GM10266 (cell line): ENCODE results near the gene RERE.
A peak's percentile ranks its signal among the peaks of the same experiment; 100 is the strongest.

Source experiments
- DNase-seq: peaks from one replicate; pipeline ENCODE4 v3.0.0; 2012; ENCODE audit errors: extremely low spot score
- TF ChIP-seq, protein P1 (sequence below): IDR thresholded peaks from 2 replicates; pipeline ENCODE4 v1.5.1; 2012; ENCODE audit warnings: mild to moderate bottlenecking, low read depth; ENCODE audit not compliant: control insufficient read depth, insufficient read depth; ENCODE audit errors: missing control alignments

The RERE gene

DNA sequence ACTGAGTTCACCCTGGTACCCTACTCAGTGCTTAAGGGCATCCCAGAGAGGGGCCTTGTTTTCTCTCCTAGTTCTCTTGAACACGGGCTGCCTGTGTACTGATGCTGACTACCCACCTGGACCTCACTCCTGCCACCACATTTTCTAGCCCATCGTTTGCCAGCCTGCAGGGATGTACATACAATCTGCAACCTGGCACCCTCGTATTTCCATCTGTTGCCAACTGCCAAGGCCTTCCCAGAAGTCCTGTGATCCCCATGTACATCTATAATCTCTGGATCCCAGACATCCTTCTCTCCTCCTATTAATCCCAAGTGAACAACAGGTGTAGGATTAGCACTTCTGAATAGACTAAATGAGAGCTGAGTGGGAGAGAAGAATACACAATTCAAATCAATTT is 287.5 kb downstream of the RERE start:
- TF ChIP-seq, protein P1, sequence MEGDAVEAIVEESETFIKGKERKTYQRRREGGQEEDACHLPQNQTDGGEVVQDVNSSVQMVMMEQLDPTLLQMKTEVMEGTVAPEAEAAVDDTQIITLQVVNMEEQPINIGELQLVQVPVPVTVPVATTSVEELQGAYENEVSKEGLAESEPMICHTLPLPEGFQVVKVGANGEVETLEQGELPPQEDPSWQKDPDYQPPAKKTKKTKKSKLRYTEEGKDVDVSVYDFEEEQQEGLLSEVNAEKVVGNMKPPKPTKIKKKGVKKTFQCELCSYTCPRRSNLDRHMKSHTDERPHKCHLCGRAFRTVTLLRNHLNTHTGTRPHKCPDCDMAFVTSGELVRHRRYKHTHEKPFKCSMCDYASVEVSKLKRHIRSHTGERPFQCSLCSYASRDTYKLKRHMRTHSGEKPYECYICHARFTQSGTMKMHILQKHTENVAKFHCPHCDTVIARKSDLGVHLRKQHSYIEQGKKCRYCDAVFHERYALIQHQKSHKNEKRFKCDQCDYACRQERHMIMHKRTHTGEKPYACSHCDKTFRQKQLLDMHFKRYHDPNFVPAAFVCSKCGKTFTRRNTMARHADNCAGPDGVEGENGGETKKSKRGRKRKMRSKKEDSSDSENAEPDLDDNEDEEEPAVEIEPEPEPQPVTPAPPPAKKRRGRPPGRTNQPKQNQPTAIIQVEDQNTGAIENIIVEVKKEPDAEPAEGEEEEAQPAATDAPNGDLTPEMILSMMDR, result no peak
- DNase-seq, result no peak

DNA sequence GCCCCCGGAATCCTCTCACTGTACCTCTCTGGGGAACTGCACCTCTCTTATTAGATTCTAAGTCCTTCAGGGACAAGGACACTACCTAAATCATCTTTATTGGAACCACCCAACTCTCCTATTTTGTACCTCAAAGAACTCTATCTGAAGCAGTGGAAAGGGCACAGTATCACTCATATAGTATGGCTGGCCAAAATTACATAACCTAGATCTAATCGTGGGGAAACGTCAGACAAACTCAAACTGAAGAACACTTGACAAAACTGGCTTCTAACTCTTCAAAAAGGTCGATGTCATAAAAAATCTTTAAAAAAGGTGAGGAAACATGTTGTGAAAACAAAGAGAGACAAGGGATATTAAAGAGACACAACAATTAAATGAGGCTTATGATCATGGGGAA is 289.5 kb downstream of the RERE start:
- no peak for DNase-seq
- TF ChIP-seq, protein P1, result no peak

DNA sequence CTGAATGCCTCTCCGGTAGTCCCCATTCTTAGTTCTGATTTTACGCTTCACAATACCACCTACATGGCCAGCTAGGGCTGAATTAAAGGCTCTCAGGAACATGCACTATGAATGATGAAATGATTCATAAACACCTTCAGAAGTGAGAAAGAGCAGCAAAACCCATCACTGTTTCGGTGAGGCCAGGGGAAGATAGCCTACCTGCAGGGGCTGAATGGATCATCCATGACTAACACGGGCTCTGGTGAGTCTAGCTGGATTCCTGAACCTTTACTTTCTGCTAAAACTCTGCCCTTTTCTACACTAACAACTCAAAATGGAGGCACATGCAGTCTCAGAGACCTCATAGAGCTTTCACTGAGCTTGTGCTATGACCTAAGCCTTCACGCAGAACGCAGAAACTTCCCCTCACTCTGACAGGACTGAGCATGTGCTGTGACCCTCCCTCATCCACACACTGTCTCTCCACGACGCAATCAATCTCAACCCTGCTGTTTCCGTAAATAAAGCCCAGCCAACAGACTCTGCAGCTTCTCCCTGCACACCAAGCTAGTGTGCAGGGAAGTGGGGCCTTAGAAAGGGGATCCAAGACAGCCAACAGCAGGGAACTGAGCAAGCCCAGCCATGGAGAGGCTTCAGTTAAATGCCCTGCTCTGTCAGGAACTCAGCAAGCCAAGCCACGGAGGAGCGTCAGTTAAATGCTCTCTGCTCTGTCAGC is 291.7 kb downstream of the RERE start:
- TF ChIP-seq, protein P1, result no peak
- DNase-seq, result peak; percentile 45

DNA sequence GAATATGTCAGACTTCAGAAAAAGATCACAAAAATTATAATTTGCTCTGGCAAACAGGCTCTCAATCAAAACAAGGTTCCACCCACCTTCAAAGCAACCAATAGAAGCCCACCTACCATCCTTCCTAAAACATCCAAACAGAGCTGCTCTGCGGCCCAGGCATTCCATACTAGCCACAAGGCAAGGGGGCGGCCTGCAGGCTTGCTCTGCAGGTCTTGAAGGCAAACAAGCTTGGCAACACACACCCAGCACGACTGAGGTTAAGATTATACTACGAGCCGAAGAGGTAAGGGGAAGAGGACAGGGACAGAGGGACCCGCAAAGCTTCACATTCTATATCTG is 292.3 kb downstream of the RERE start:
- TF ChIP-seq, protein P1, result no peak
- no peak for DNase-seq

DNA sequence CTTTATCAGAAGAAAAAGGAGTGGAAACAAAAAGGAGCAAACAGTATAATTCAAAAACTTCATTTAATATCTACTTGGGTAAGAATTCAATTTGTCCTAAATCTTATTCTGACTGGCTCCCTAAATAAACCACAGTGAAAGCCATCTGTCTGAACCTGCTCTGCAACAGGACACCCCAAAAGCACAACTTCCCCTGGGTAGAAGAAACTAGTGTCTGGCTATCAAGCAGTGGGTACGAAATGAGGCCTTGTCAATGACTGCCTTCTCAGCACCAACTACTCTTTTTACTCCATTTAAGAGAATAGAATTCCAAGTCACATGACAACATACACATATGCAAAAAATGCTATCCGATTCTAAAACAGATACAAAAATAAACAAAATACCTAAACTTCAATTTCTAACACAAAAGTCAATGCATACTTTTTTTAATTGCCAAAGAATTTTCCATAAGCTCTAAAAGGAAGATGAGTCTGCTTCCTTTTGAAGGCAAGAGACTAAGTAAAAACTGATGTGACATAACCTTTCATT is 292.7 kb downstream of the RERE start:
- TF ChIP-seq, protein P1, result no peak
- no peak for DNase-seq

DNA sequence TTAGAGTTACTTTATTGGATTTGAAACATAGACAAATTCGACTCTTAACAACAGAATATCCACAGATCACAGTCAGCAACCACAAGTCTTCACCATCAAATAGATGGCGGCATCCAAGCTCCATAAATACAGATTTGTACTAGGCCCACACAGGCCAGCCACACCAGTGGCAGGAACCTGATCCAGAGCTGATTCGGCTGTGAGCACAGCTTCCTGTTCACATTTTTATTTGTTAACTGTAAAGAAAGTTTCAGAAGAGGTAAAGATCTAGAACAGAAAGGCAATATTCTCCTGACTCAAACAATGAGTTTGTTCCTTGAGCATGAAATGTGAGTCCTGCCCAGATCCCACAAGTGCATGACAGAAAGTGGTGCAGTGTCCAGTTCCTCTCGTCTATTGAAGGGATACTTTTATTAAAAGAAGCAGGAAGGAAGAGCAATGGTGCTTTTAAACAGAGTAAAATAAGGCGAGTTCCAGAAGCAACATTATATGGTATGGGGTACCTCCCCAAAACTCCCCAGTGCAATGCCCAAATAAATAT is 293.7 kb downstream of the RERE start:
- DNase-seq, result no peak

More for the DNA sequence above, 293.7 kb downstream of the RERE start:
- TF ChIP-seq, protein P1, result no peak
